CD4-positive, alpha-beta T cell treated with Interferon gamma for 1 hour (primary cell): Measurements from ENCODE around the gene ATG2B.
A peak's percentile ranks its signal among the peaks of the same experiment; 100 is the strongest.
"Not testable (repeated sequence)": the region's sequence is repeated elsewhere in the genome, so short reads cannot be mapped to it uniquely, and the experiment has no call there.

ENCODE experiments used
- DNase-seq: peaks from one replicate; pipeline ENCODE4 v3.0.0-alpha.2; 2020

The ATG2B gene

GRCh38 chr14:96251656-96252155 lies 111.4 kb downstream of the ATG2B start:
- DNase-seq = no peak

GRCh38 chr14:96250485-96250884 lies 112.7 kb downstream of the ATG2B start:
- DNase-seq = no peak

GRCh38 chr14:96249029-96249428 lies 114.1 kb downstream of the ATG2B start:
- DNase-seq = peak; percentile 38

DNA sequence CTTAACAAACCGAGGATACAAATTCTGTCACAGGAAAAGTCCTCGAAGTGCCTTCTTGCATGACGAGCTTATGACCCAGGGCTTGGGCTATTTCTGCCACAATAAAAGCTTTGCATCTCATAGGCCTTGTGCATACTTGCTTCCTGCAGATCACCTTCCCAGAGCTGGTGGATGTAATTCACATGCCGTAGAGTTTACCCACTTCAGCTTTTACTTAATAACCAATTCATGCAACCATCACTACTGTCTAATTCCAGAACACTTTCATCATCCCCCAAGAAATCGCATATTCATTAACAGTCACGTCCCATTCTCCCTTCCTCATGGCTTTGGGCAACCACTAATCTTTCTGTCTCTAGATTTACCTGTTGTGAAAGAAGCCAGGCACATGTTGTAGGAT lies 116.1 kb downstream of the ATG2B start:
- no peak for DNase-seq

GRCh38 chr14:96246539-96246847 lies 116.6 kb downstream of the ATG2B start:
- no peak for DNase-seq

- no peak for DNase-seq
Observed at GRCh38 chr14:96245710-96246538, 117.2 kb downstream of the ATG2B start.

- not testable (repeated sequence) for DNase-seq
Observed at GRCh38 chr14:96245074-96245473, 118.1 kb downstream of the ATG2B start.

DNA sequence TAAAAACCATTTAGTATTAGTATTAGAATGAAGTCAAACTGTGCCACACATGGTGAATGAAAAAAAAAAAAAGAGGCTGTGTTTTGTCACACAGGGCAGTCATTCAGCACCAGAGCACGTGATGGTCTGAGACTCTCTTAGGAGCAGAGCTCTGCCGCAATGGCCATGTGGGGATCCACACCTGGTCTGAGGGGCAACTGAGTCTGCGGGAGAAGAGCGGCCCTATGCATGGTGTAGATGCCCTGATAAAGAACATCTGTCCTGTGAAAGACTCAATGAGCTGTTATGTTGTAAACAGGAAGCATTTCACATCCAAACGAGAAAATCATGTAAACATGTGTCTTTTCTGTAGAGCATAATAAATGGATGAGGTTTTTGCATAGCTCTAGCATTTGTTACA lies 119.4 kb downstream of the ATG2B start:
- DNase-seq = no peak

- no peak for DNase-seq
Observed at GRCh38 chr14:96242126-96242525, 121.0 kb downstream of the ATG2B start.

DNA sequence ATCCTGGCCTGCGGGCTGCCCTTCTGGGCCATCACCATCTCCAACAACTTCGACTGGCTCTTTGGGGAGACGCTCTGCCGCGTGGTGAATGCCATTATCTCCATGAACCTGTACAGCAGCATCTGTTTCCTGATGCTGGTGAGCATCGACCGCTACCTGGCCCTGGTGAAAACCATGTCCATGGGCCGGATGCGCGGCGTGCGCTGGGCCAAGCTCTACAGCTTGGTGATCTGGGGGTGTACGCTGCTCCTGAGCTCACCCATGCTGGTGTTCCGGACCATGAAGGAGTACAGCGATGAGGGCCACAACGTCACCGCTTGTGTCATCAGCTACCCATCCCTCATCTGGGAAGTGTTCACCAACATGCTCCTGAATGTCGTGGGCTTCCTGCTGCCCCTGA lies 122.5 kb downstream of the ATG2B start:
- no peak for DNase-seq

DNA sequence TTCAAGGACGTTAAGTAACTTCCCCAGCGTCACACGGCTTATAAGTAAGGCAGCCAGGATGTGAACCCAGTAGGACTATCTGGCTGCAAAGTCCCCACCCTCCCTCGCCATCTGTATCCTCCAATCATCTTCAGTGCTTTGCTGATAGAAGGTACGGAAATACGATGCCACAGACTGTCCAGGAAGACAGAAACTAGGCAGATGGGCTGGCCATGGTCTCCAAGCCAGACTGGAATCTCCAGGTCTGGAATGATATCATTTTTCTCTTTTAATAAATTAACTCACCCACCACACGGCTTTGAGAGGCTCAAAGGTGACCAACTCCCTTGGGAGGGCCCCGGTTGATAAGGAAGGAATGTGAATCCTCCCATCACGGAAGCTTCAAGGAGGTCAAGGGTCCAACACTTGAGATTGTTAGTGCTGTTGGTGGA lies 123.4 kb downstream of the ATG2B start:
- DNase-seq = no peak

DNA sequence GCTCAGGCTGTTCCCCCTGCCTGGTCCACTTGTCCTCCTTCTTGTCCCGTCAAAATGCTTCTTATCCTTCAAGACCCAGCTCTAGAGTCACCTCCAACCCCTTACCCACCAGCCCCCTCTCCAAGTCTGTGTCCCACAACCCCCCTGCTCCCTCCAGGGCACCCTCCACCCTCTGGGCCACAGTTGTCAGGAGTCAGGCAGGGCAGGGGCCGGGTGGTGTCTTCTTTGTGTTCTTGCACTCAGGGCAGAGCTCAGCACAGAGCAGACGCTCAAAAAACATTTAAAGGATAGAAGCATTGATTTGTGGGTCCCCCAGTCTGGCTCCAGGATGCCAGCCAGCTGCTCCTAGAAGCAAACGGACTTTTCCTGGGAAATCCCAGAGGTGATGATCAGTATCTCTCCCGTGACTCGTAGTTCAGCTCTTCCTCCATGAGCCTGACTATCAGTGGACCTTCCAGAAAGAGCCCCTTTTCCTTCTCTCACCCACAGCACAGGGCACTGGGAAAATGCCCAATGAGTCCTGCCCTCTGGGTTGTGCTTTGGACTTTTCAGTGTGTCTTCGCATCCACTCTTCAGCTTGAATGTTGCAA lies 124.4 kb downstream of the ATG2B start:
- no peak for DNase-seq

GRCh38 chr14:96237641-96238040 lies 125.5 kb downstream of the ATG2B start:
- no peak for DNase-seq

DNA sequence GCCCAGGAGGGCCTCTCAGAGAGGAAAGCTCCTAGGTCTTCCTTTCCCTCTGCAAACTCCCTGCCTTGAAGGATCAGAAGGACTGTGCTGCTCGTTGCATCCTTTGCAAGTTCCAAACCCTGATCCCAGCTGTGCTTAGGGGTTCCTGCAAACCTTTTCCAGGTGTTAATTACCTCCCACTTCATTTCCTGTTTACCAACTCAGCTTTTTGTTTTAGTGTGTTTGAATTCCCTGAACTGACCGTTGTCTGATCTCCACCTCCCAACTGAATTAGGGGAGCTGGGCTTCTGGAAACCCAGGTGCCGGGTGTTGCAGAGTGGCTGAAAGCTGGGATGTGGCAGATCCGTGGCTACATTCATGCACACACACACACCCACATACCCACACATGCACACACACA lies 127.7 kb downstream of the ATG2B start:
- no peak for DNase-seq

DNA sequence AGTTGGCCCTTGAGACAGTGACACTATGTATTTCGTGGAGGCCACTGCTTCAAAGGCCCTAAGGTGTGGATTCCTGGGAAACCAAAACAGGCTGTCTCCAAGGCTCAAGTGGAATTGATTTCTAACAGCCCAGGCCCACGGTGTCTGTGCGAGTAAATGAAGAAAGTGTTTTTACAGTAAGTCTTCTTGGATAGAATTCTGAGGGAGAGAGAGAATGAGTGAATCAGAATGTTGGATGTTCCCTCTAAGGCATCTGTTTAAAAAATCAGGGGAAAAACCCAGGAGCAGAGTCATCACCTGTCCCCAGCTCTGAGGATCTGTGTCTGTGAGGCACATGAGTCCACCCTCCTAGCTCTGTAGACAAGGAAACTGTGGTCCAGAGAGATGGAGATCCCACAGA lies 129.5 kb downstream of the ATG2B start:
- DNase-seq = no peak

- DNase-seq = no peak
Observed at GRCh38 chr14:96232506-96232905, 130.6 kb downstream of the ATG2B start.

DNA sequence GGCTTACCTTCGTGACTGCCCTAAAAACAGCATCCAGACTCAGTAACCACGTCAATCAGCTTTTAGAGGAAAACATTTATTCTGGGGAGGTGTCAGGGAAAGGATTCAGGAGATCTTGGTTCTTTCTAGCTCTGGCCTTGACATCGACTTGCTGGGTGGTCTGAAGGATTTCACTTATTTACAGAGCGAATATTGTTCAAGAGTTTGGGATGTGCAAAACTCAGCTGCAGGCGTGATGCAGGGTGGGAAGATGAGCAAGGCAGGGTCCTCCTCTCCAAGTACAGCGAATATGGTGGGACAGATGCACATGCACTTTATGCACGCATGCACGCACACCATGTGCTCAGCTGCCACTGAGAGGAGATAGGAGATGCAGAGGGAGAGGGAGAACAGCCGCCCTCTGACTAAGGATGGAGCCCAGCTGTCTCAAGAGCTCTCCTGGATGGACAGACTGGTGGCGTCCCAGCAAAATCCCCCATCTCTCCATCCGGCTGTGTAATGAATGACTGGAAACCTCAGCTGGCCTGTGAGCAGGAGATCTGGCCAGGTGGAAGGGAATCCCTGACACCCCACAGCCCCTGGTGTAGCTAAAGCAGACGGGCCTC lies 131.5 kb downstream of the ATG2B start:
- no peak for DNase-seq

DNA sequence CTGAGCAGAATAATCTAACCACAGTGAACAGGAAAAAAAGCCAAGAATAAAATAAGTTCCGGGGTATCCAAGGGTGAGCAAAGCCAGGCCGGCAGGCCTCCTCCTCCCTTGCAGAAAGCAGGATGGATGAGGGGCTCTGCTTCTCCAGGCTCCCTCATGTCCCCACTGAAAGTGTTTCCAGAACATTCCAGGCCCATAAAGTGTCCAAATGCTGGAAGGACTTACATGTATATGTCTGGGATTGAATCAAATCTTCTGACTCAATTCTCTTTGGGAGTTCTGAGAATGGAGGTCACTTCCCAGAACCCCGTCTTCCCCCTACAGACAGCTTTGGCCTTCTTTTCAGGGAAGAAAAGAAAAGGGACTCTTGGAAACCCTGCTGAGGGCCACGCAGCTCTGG lies 132.1 kb downstream of the ATG2B start:
- no peak for DNase-seq

GRCh38 chr14:96229315-96229714 lies 133.8 kb downstream of the ATG2B start:
- no peak for DNase-seq
